ENCODE measurements around the gene FZR1. TPM values are rescaled to one million over a fixed set of nuclear protein-coding genes. Genes with fewer than 3 reads are reported as not detected.

The FZR1 gene
- total and polyA plus RNA-seq, 9 of the 15 experiments (the other 6 are each of a cell fraction or from before 2014, with no cell fraction given): 0.18 to 48.0 (median 22.2) TPM

GRCh38 chr19:3521104-3521445 is 15.0 kb downstream of the FZR1 start (continued):
- TF ChIP-seq ZBTB49 (CRISPR knock-in tag; IDR thresholded peaks at IDR 0.05; ENCODE audit: borderline replicate concordance) (no peak), RBM15 (IDR thresholded peaks at IDR 0.05; ENCODE audit: insufficient read depth, low read length) (no peak), ZNF224 (CRISPR knock-in tag; IDR thresholded peaks at IDR 0.05) (no peak), FUS (optimal IDR thresholded peaks at IDR 0.05; ENCODE audit: low read depth, low read length) (no peak), E2F4 (CRISPR knock-in tag; IDR thresholded peaks at IDR 0.05; ENCODE audit: low read depth) (no peak), BHLHE40 (IDR thresholded peaks at IDR 0.05; ENCODE audit: low read length) (0 out of 2 replicates have a peak, but pooled peaks have one; percentile 39), ZNF384 (IDR thresholded peaks at IDR 0.05; ENCODE audit: low read depth, low read length) (no peak), CBX8 (IDR thresholded peaks at IDR 0.05; ENCODE audit: borderline replicate concordance, extremely low read depth, low read depth, low read length, poor library complexity, severe bottlenecking) (no peak), TCF3 (CRISPR knock-in tag; IDR thresholded peaks at IDR 0.05) (peak; percentile 62), JUND (IDR thresholded peaks at IDR 0.05; ENCODE audit: borderline replicate concordance, low read depth, low read length) (peak; percentile 13; the same call in 1 of the 2 replicates), JUND (tag; IDR thresholded peaks at IDR 0.05; ENCODE audit: borderline replicate concordance, low read depth, low read length) (no peak), SMARCE1 (IDR thresholded peaks at IDR 0.05) (peak; percentile 49; the same call in 1 of the 2 replicates), NCOA4 (IDR thresholded peaks at IDR 0.05; ENCODE audit: partially characterized antibody) (no peak), HINFP (tag; conservative IDR thresholded peaks at IDR 0.05; ENCODE audit: low read depth) (no peak), PHTF2 (CRISPR knock-in tag; IDR thresholded peaks at IDR 0.05) (no peak), PHF20 (IDR thresholded peaks at IDR 0.05; ENCODE audit: partially characterized antibody) (no peak), ZNF140 (CRISPR knock-in tag; IDR thresholded peaks at IDR 0.05) (no peak), ZNF592 (IDR thresholded peaks at IDR 0.05) (no peak), ZNF445 (CRISPR knock-in tag; IDR thresholded peaks at IDR 0.05; ENCODE audit: low read depth) (no peak), ZFP30 (CRISPR knock-in tag; IDR thresholded peaks at IDR 0.05; ENCODE audit: borderline replicate concordance) (no peak)
